Breast epithelium (tissue), 4 donors: ENCODE data around the gene GLIS1. TPM values are rescaled to one million over a fixed set of nuclear protein-coding genes. Genes with fewer than 3 reads are reported as not detected.

Experiments
- DNase-seq, 2 donors: peaks; one replicate each; pipeline ENCODE4 v3.0.0-alpha.2; 2019; ENCODE audit warnings: low spot score in 2 of 2
- H3K27ac ChIP-seq, 2 donors: fragments of 200-600 bp; sonication (generic) in 1 of 2; one replicate each; pipeline ENCODE4 v1.5.1; 2016 to 2019; ENCODE audit warnings: mild to moderate bottlenecking in 1 of 2
- H3K27me3 ChIP-seq, 2 donors: fragments of 200-600 bp; sonication (generic) in 1 of 2; one replicate each; pipeline versions ENCODE4 v1.5.1 to v1.6.0; 2017 to 2019; ENCODE audit warnings: control low read depth in 1 of 2, mild to moderate bottlenecking in 1 of 2
- H3K36me3 ChIP-seq: fragments of 200-600 bp; one replicate; pipeline ENCODE4 v1.5.1; 2019
- H3K4me1 ChIP-seq, 2 donors: fragments of 200-600 bp; sonication (generic); one replicate each; pipeline ENCODE4 v1.5.1; 2016 to 2019; ENCODE audit warnings: control low read depth in 1 of 2
- H3K4me3 ChIP-seq, 3 donors: fragments of 200-600 bp; sonication (generic); 1 replicate in 2 of 3; 2 replicates in 1 of 3; pipeline ENCODE4 v1.5.1; 2016 to 2019; ENCODE audit warnings: mild to moderate bottlenecking in 3 of 3, moderate library complexity in 2 of 3
- H3K9me3 ChIP-seq, 2 donors: fragments of 200-600 bp; sonication (generic) in 1 of 2; one replicate each; pipeline ENCODE4 v1.5.1; 2016 to 2019; ENCODE audit warnings: control low read depth in 1 of 2
- CTCF ChIP-seq, 3 donors: fragments of 450-650 bp; IDR thresholded peaks; one replicate each; pipeline ENCODE4 v1.5.1; 2016 to 2017; ENCODE audit warnings: antibody characterized with exemption in 3 of 3, mild to moderate bottlenecking in 3 of 3, moderate library complexity in 3 of 3
- POLR2A ChIP-seq: fragments of 450-650 bp; IDR thresholded peaks from one replicate; pipeline ENCODE4 v1.6.1; 2016; ENCODE audit warnings: antibody characterized with exemption, mild to moderate bottlenecking, moderate library complexity
- POLR2AphosphoS5 ChIP-seq, 3 donors: sonication (generic); formaldehyde crosslinking; IDR thresholded peaks; one replicate each; pipeline ENCODE4 v1.6.1; 2017; ENCODE audit warnings: antibody characterized with exemption in 3 of 3
- intact Hi-C: fragments of 100-400 bp; cut with DNase I; formaldehyde crosslinking; loops from one replicate; pipeline ENCODE4 v1.15.1; 2023; ENCODE audit warnings: low total_unique reads
- total RNA-seq, 3 donors: library from RNA; depleted of rRNA; stranded (reverse); fragments of >200 nt; gene quantifications; one replicate each; pipeline ENCODE4 v1.1.0, GENCODE V29; 2016

Gene GLIS1
- total RNA-seq, 3 donors from 2014 or later, result 0.16 to 2.0 (median 0.59) TPM

- Histone ChIP-seq H3K27ac (no peak overlapping the region), H3K9me3 (no peaks in the 10 kb centered on the region), H3K27me3 (no peaks in the 10 kb centered on the region), H3K36me3 (no peaks in the 10 kb centered on the region), H3K4me1 (no peaks in the 10 kb centered on the region), H3K4me3 (no peak overlapping the region)
- TF ChIP-seq POLR2A (no peak), POLR2AphosphoS5 (IDR thresholded peaks at IDR 0.05) (no peak), CTCF (IDR thresholded peaks at IDR 0.05) (no peak)
- intact Hi-C loops, result no loop called here
- no peak for DNase-seq
Observed at GRCh38 chr1:53662169-53662568, 76.8 kb downstream of the GLIS1 start.

GRCh38 chr1:53661496-53661895, 77.5 kb downstream of the GLIS1 start:
- H3K27me3 ChIP-seq, result no peaks in the 10 kb centered on the region

GRCh38 chr1:53660666-53661065, 78.3 kb downstream of the GLIS1 start:
- Histone ChIP-seq H3K4me3 (no peak overlapping the region), H3K27ac (no peak overlapping the region), H3K36me3 (no peaks in the 10 kb centered on the region), H3K4me1 (no peaks in the 10 kb centered on the region), H3K9me3 (no peaks in the 10 kb centered on the region), H3K27me3 (no peaks in the 10 kb centered on the region)
- TF ChIP-seq POLR2A, result no peak
- no peak for TF ChIP-seq POLR2AphosphoS5 (IDR thresholded peaks at IDR 0.05)
- no peak for TF ChIP-seq CTCF (IDR thresholded peaks at IDR 0.05)
- intact Hi-C loops, result no loop called here
- DNase-seq, result no peak

More at GRCh38 chr1:53661496-53661895, 77.5 kb downstream of the GLIS1 start:
- Histone ChIP-seq H3K9me3 (no peaks in the 10 kb centered on the region), H3K27ac (no peak overlapping the region), H3K4me1 (no peaks in the 10 kb centered on the region), H3K4me3 (no peak overlapping the region), H3K36me3 (no peaks in the 10 kb centered on the region)
- TF ChIP-seq POLR2AphosphoS5 (IDR thresholded peaks at IDR 0.05) (no peak), POLR2A (no peak), CTCF (IDR thresholded peaks at IDR 0.05) (no peak)
- no peak for DNase-seq
- intact Hi-C loops, result no loop called here

- H3K27ac ChIP-seq, result no peak overlapping the region
- intact Hi-C loops, result no loop called here
- no peak overlapping the region for H3K4me3 ChIP-seq
Observed at GRCh38 chr1:53659436-53659835, 79.5 kb downstream of the GLIS1 start.

More at GRCh38 chr1:53659436-53659835, 79.5 kb downstream of the GLIS1 start:
- Histone ChIP-seq H3K9me3 (no peaks in the 10 kb centered on the region), H3K27me3 (no peaks in the 10 kb centered on the region), H3K4me1 (no peaks in the 10 kb centered on the region), H3K36me3 (no peaks in the 10 kb centered on the region)
- TF ChIP-seq POLR2AphosphoS5 (IDR thresholded peaks at IDR 0.05), result no peak
- no peak for TF ChIP-seq CTCF (IDR thresholded peaks at IDR 0.05)
- no peak for TF ChIP-seq POLR2A
- no peak for DNase-seq
